ENCODE results near the gene ARHGEF10L.

ARHGEF10L gene

DNA sequence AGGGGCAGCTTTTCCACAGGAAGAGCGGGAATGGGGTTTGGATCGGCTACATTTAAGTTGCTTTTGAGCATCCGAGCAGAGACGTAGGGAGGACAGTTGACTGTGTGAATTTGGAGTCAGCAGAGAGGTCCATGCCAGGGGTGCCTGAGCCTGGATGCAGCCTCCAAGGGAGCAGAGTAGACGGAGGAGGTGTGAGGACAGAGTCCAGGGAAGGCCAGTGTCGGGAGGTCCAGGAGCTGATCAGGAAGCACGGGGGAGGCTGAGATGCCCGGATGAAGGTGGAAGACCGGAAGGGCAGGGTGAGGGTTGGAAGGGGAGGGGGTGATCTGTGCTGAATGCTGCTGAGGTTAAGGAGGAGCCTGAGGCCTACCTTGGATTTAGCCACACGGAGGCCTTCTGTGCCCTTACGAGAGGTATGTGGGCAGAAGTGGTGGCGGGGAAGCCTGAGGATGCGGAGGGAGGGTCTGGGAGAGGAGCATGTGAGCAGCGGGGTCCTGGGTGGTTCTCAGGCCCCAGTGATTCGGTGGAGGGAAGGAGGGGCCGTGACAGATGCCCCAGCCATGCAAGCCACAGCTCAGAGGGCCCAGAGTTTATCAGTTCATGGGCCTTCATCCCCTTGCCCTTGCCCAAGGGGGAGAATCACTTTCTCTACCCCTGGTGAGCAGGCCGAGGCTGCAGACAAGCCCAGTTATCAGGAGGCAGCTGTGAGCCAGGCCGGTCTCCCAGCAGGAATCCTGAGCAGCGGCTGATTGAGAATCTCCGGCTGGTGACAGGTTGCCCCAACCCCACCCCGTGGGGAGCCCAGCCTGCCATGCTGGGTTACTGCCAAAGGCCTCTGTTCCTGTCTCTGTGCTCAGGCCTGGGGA lies 161.7 kb downstream of the ARHGEF10L start:
- H3K4me1 ChIP-seq, result peaks cover 24 to 100% (median 90%) of the 10 kb centered on the region in 10 experiments
- peak overlapping the region in 9 of 11 experiments; percentile 2 to 99 (median 85); a peak in 16 of 22 replicates for H3K4me2 ChIP-seq
- no peaks in the 10 kb centered on the region for H3K9me3 ChIP-seq (replicated peaks in 1 of 11)
- H3K4me3 ChIP-seq, result peak overlapping the region in 3 of 10 experiments; percentile 19 to 51 (median 41); a peak in 6 of 20 replicates
- peaks cover 0 to 17% (median 6%) of the 10 kb centered on the region in 11 experiments; a peak in 10 of 22 replicates for H3K36me3 ChIP-seq
- no peaks in the 10 kb centered on the region for H3K27me3 ChIP-seq
- TF ChIP-seq Cebpa-rat (IDR thresholded peaks at IDR 0.05), result no peak
- H4K20me1 ChIP-seq, result peaks cover 0 to 53% (median 7%) of the 10 kb centered on the region in 11 experiments; a peak in 11 of 22 replicates
- H3K9ac ChIP-seq, result peak overlapping the region in 8 of 11 experiments; percentile 1 to 75 (median 46); a peak in 10 of 22 replicates
- H3K27ac ChIP-seq, result peak overlapping the region in 6 of 11 experiments; percentile 6 to 66 (median 52); a peak in 10 of 22 replicates

DNA sequence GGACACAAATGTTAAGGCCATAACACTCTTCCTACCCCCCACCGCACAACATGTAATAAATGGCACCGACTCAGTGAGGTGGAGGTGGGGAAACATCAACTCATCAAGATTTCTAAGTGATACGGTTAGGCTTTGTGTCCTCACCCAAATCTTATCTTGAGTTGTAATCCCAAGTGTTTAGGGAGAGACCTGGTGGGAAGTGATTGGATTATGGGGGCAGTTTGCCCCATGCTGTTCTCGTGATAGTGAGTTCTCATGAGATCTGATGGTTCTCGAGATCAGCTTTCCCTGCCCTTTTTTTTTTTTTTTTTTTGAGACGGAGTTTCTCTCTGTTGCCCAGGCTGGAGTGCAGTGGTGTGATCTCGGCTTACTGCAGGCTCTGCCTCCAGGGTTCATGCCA lies 164.7 kb downstream of the ARHGEF10L start:
- TF ChIP-seq Cebpa-rat (IDR thresholded peaks at IDR 0.05), result no peak
- Histone ChIP-seq H3K4me3 (no peak overlapping the region), H3K9me3 (replicated peaks in 1 of 11) (peaks cover 0 to 2% (median 0%) of the 10 kb centered on the region in 11 experiments; a peak in 1 of 22 replicates), H3K27ac (no peak overlapping the region), H4K20me1 (peaks cover 0 to 24% (median 0%) of the 10 kb centered on the region in 11 experiments; a peak in 5 of 22 replicates), H3K27me3 (no peaks in the 10 kb centered on the region), H3K9ac (no peak overlapping the region), H3K4me2 (peak overlapping the region in 6 of 11 experiments; percentile 2 to 99 (median 86); a peak in 10 of 22 replicates), H3K4me1 (peaks cover 0 to 80% (median 70%) of the 10 kb centered on the region in 10 experiments; a peak in 16 of 20 replicates), H3K36me3 (no peaks in the 10 kb centered on the region)

DNA sequence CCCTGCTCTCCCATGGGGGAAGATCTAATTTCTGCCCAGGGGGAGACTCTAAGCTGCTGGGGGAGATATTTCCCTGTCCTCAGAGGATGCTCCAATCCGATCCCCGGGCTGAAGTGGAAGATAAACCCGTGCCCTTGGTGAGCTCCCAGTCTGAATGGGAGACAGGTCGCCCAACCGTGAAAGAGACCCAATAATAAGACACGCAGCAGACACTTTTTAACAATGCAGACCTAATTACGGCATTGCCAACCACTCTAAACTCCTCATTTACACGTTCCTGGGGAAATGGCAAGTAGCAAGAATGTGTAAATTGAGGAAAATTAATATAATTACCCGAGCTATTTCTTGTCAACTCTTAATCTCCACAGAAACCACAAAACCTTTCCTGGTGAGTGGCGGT lies 166.9 kb downstream of the ARHGEF10L start:
- no peaks in the 10 kb centered on the region for H3K27me3 ChIP-seq
- H3K4me2 ChIP-seq, result peak overlapping the region in 8 of 11 experiments; percentile 18 to 93 (median 61); a peak in 15 of 22 replicates

DNA sequence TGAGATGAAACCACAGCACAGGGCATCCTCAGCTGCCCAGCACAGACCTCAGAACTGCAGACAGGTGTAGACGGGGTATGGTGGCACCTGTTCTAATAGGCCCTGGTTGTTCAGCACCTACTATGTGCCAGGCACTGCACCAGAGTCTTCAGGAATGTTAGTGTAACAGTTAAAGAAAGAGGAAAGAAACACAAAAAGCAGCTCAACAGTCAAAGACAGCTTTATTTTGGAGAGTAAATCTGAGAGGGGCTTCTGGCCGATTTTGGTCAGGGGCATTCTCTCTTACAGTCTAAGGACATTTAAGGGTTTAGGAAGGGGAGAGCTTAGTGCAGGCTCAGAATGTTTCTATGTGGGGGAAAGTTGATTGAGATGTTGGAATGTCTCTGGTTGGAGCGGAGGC lies 170.5 kb downstream of the ARHGEF10L start:
- no peak overlapping the region for H3K4me2 ChIP-seq

More for the DNA sequence above, 166.9 kb downstream of the ARHGEF10L start:
- no peak overlapping the region for H3K9ac ChIP-seq
- H3K4me1 ChIP-seq, result peaks cover 0 to 57% (median 47%) of the 10 kb centered on the region in 10 experiments; a peak in 15 of 20 replicates
- TF ChIP-seq Cebpa-rat (IDR thresholded peaks at IDR 0.05), result no peak
- H3K27ac ChIP-seq, result no peak overlapping the region
- H3K36me3 ChIP-seq, result peaks cover 0 to 6% (median 0%) of the 10 kb centered on the region in 11 experiments; a peak in 3 of 22 replicates
- H4K20me1 ChIP-seq, result peaks cover 0 to 2% (median 0%) of the 10 kb centered on the region in 11 experiments; a peak in 2 of 22 replicates
- no peak overlapping the region for H3K4me3 ChIP-seq
- H3K9me3 ChIP-seq (replicated peaks in 1 of 11), result peaks cover 7 to 23% (median 9%) of the 10 kb centered on the region in 11 experiments; a peak in 15 of 22 replicates

DNA sequence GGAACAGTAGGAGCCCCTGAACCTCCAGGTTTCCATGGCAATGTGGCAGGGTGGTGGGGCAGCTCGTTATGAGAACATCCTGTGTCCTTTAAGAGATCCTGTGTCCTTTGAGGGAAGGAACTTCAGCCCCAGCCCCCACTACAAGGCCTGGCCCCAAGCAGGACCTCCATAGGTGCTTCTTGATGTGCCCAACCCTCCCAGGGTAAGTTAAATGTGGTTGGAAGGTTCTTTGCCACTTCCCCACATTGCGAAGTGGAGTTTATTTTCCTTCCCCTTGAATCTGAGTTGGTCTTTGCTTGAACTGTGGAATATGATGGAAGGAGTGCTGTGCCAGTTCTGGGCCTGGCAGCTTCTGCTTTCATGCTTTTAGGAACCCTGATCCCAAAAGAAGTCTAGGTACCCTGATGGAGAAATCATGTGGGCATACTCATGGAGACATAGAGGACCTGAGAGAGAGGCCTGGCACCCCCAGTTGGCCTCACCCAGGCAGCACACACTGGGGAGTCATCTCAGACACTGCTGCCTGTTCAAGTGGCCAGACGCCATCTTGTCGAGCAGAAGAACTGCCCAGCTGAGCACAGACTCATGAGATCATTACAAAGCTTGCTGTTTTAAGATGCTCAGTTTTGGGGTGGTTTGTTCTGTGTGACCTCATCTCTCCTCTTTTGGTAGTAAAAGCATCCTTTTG lies 171.5 kb downstream of the ARHGEF10L start:
- no peak overlapping the region for H3K4me2 ChIP-seq
- H3K9me3 ChIP-seq (replicated peaks in 1 of 11), result peaks cover 7 to 24% (median 11%) of the 10 kb centered on the region in 11 experiments; a peak in 15 of 22 replicates
- no peak for TF ChIP-seq Cebpa-rat (IDR thresholded peaks at IDR 0.05)
- H3K4me3 ChIP-seq, result no peak overlapping the region
- H3K27me3 ChIP-seq, result no peaks in the 10 kb centered on the region
- peaks cover 0 to 6% (median 0%) of the 10 kb centered on the region in 11 experiments; a peak in 3 of 22 replicates for H3K36me3 ChIP-seq
- H4K20me1 ChIP-seq, result no peaks in the 10 kb centered on the region
- H3K9ac ChIP-seq, result no peak overlapping the region
- H3K27ac ChIP-seq, result no peak overlapping the region
- H3K4me1 ChIP-seq, result peaks cover 0 to 13% (median 10%) of the 10 kb centered on the region in 10 experiments; a peak in 15 of 20 replicates

More for the DNA sequence above, 170.5 kb downstream of the ARHGEF10L start:
- Histone ChIP-seq H4K20me1 (no peaks in the 10 kb centered on the region), H3K9me3 (replicated peaks in 1 of 11) (peaks cover 7 to 24% (median 11%) of the 10 kb centered on the region in 11 experiments; a peak in 15 of 22 replicates), H3K27ac (no peak overlapping the region), H3K9ac (no peak overlapping the region), H3K4me1 (peaks cover 0 to 22% (median 19%) of the 10 kb centered on the region in 10 experiments; a peak in 15 of 20 replicates), H3K4me3 (no peak overlapping the region), H3K27me3 (no peaks in the 10 kb centered on the region), H3K36me3 (peaks cover 0 to 6% (median 0%) of the 10 kb centered on the region in 11 experiments; a peak in 3 of 22 replicates)
- no peak for TF ChIP-seq Cebpa-rat (IDR thresholded peaks at IDR 0.05)

DNA sequence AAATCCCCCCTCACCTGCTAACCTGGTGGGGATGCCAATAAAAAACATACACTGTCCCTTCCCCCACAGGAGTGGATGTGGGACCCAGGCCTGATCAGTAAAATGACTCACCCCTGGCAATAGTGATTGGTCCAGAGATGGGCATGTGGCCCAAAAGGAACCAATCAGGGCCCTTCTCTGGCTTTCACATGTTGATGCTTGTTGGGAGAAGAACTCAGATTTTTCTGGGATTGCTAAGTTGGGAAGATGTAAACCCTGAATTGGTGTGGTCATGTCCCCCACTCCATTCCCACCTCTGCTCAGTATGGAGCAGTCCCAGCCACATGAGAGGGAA lies 172.0 kb downstream of the ARHGEF10L start:
- Histone ChIP-seq H3K4me3 (no peak overlapping the region), H3K27ac (no peak overlapping the region), H4K20me1 (no peaks in the 10 kb centered on the region), H3K4me2 (no peak overlapping the region), H3K9me3 (replicated peaks in 1 of 11) (peaks cover 7 to 24% (median 11%) of the 10 kb centered on the region in 11 experiments; a peak in 15 of 22 replicates), H3K36me3 (peaks cover 0 to 6% (median 0%) of the 10 kb centered on the region in 11 experiments; a peak in 3 of 22 replicates), H3K4me1 (peaks cover 0 to 13% (median 9%) of the 10 kb centered on the region in 10 experiments; a peak in 15 of 20 replicates), H3K27me3 (no peaks in the 10 kb centered on the region), H3K9ac (no peak overlapping the region)
- no peak for TF ChIP-seq Cebpa-rat (IDR thresholded peaks at IDR 0.05)

DNA sequence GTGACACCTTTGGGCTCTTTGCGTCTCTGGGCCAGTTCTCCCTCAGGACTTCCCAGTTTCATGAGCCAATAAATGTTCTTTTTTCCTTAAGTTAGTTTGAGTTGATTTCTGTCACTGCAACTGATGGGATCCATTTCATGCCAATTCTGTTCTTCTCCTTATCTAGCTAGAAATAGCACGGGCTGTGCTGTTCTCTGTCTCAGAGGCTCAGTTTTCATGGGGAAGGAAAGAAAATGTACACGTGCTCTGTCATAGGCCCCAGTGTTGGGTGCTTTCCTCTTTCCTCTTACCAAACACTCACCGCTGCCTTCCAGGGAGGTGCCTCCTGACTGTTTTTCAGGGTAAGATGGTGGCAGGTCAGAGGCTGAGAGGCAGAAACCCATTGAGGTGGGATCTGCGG lies 172.4 kb downstream of the ARHGEF10L start:
- H3K4me2 ChIP-seq, result no peak overlapping the region
- H3K4me1 ChIP-seq, result peaks cover 0 to 9% (median 5%) of the 10 kb centered on the region in 10 experiments; a peak in 13 of 20 replicates
- H3K36me3 ChIP-seq, result peaks cover 0 to 6% (median 0%) of the 10 kb centered on the region in 11 experiments; a peak in 4 of 22 replicates
- H4K20me1 ChIP-seq, result no peaks in the 10 kb centered on the region
- no peak for TF ChIP-seq Cebpa-rat (IDR thresholded peaks at IDR 0.05)
- H3K27me3 ChIP-seq, result no peaks in the 10 kb centered on the region
- H3K9ac ChIP-seq, result no peak overlapping the region
- no peak overlapping the region for H3K27ac ChIP-seq
- H3K9me3 ChIP-seq (replicated peaks in 1 of 11), result peaks cover 7 to 24% (median 11%) of the 10 kb centered on the region in 11 experiments; a peak in 15 of 22 replicates
- no peak overlapping the region for H3K4me3 ChIP-seq

DNA sequence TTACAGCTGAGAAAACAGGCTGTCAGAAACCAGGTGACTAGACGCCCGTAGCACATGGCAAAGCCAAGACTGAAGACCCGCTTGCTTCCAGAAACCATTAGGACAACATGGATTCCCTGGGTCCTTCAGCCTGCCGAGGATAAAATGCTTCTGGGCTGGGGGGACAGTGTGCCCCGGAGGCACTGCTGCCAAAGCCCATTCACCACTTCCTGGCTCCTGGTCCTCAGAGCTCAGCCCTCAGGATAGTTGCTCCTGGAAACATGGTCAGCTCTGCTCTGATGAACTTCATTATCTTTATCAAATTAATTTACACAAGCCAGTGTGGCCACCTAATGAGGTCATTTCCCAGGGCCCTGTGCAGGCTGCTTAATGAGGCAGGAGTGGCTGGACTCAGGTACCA lies 174.5 kb downstream of the ARHGEF10L start:
- Histone ChIP-seq H3K36me3 (peaks cover 0 to 19% (median 3%) of the 10 kb centered on the region in 11 experiments; a peak in 7 of 22 replicates), H3K27ac (no peak overlapping the region), H3K4me2 (no peak overlapping the region), H3K4me3 (no peak overlapping the region), H3K4me1 (peaks cover 0 to 9% (median 3%) of the 10 kb centered on the region in 10 experiments; a peak in 7 of 20 replicates), H3K9me3 (replicated peaks in 1 of 11) (peaks cover 7 to 24% (median 11%) of the 10 kb centered on the region in 11 experiments; a peak in 15 of 22 replicates), H3K27me3 (no peaks in the 10 kb centered on the region), H4K20me1 (no peaks in the 10 kb centered on the region), H3K9ac (no peak overlapping the region)
- TF ChIP-seq Cebpa-rat (IDR thresholded peaks at IDR 0.05), result no peak
